K562 (cell line): ENCODE results near the gene IL12RB2. TPM values are rescaled to one million over a fixed set of nuclear protein-coding genes. Genes with fewer than 3 reads are reported as not detected.

Source experiments
- ATAC-seq: fragments of 200-7000 bp; cut with Tn5 transposase; 3 replicates; pipeline ENCODE4 v1.9.1; 2020; ENCODE audit warnings: moderate library complexity
- BruUV-seq: library from RNA; stranded (reverse); fragments of 400-500 nt; replicated peaks from 2 replicates; lab custom pipeline; 2021; lab: Mats Ljungman, UMichigan
- CTCF ChIA-PET: fragments of 300-600 bp; formaldehyde crosslinking; extraction: SDS; loops from one replicate; lab custom pipeline; 2021; ENCODE audit warnings: low intra/inter-chr PET ratio; lab: Yijun Ruan, JAX
- POLR2A ChIA-PET: fragments of 300-600, 350-650 bp; sonication (Branson Sonifier 250); formaldehyde crosslinking; extraction: SDS; loops from one replicate; lab custom pipeline; 2021; ENCODE audit warnings: antibody characterized with exemption, inconsistent platforms; lab: Yijun Ruan, JAX
- DNase-seq, 4 experiments: peaks; one replicate each; pipeline versions ENCODE4 v3.0.0 to v3.0.0-alpha.2; 2011 to 2018; ENCODE audit warnings: low spot score in 3 of 4, mixed read lengths in 3 of 4; ENCODE audit errors: extremely low read depth in 1 of 4
- FAIRE-seq: peaks from 2 replicates; lab custom pipeline; 2011; peaks lifted over from hg19 to GRCh38; lab: Jason Lieb, UNC
- H2AFZ ChIP-seq: 2 replicates; pipeline ENCODE4 v1.6.0; 2011; ENCODE audit warnings: low read depth, low read length, control low read depth, inconsistent platforms
- H3K27ac ChIP-seq: fragments of 200-600 bp; 3 replicates; pipeline ENCODE4 v1.8.0; 2011; ENCODE audit warnings: low read depth, mild to moderate bottlenecking, control low read depth, inconsistent platforms, low read length, moderate library complexity, mixed read lengths; ENCODE audit errors: extremely low read depth
- H3K27me3 ChIP-seq, 2 experiments: fragments of 300-600 bp in 1 of 2; 2 replicates in 1 of 2; 3 replicates in 1 of 2; pipeline versions ENCODE4 v1.6.0 to v1.8.0; 2011; ENCODE audit warnings: inconsistent platforms in 2 of 2, low read length in 2 of 2, mild to moderate bottlenecking in 1 of 2, mixed read lengths in 1 of 2, moderate library complexity in 1 of 2; ENCODE audit not compliant: control insufficient read depth in 2 of 2, insufficient read depth in 2 of 2
- H3K36me3 ChIP-seq: fragments of 300-600 bp; 3 replicates; pipeline ENCODE4 v1.8.0; 2011; ENCODE audit warnings: mild to moderate bottlenecking, low read length, inconsistent platforms; ENCODE audit not compliant: control insufficient read depth, insufficient read depth
- H3K4me1 ChIP-seq, 2 experiments: fragments of 200-600 bp in 1 of 2; replicated peaks in 1 of 2; 2 replicates in 1 of 2; 3 replicates in 1 of 2; pipeline versions ENCODE4 v1.5.1 to v1.8.0; 2011; ENCODE audit warnings: inconsistent platforms in 2 of 2, low read length in 2 of 2, mild to moderate bottlenecking in 1 of 2, mixed read lengths in 1 of 2, moderate library complexity in 1 of 2; ENCODE audit not compliant: control insufficient read depth in 2 of 2, insufficient read depth in 2 of 2
- H3K4me2 ChIP-seq: 2 replicates; pipeline ENCODE4 v1.6.1; 2011; ENCODE audit warnings: low read length, control low read depth, inconsistent platforms, mixed read lengths; ENCODE audit not compliant: insufficient read depth
- H3K4me3 ChIP-seq: fragments of 200-600 bp; sonication (generic), shearing (Covaris generic); 2 replicates; pipeline ENCODE4 v1.5.1; 2016; ENCODE audit warnings: control low read depth, inconsistent platforms
- H3K79me2 ChIP-seq: fragments of 200-600 bp; 3 replicates; pipeline ENCODE4 v1.8.0; 2011; ENCODE audit warnings: low read length, inconsistent platforms; ENCODE audit not compliant: control insufficient read depth, insufficient read depth
- H3K9ac ChIP-seq, 2 experiments: 2 replicates each; pipeline versions ENCODE4 v1.6.0 to v1.6.1; 2011; ENCODE audit warnings: low read depth in 2 of 2, low read length in 2 of 2, control low read depth in 1 of 2, inconsistent platforms in 1 of 2, mild to moderate bottlenecking in 1 of 2, mixed read lengths in 1 of 2; ENCODE audit not compliant: insufficient read depth in 1 of 2
- H3K9me1 ChIP-seq: one replicate; pipeline ENCODE4 v1.6.0; 2011; ENCODE audit warnings: inconsistent platforms, mild to moderate bottlenecking, low read length, moderate library complexity; ENCODE audit not compliant: control insufficient read depth, insufficient read depth
- H3K9me3 ChIP-seq: replicated peaks from 2 replicates; pipeline ENCODE4 v1.5.1; 2011; ENCODE audit warnings: low read depth, low read length, inconsistent platforms; ENCODE audit not compliant: control insufficient read depth, insufficient read depth
- H4K20me1 ChIP-seq: replicated peaks from 2 replicates; pipeline ENCODE4 v1.6.1; 2011; ENCODE audit warnings: low read length, inconsistent platforms, mixed read lengths; ENCODE audit not compliant: control insufficient read depth, insufficient read depth
- BRD4 ChIP-seq: fragments of 200-600 bp; sonication (generic); IDR thresholded peaks from 2 replicates; pipeline ENCODE4 v1.6.1; 2017; ENCODE audit warnings: inconsistent platforms
- FOXA1 ChIP-seq: fragments of 450-650 bp; IDR thresholded peaks from 2 replicates; pipeline ENCODE4 v1.6.1; 2016; ENCODE audit warnings: mild to moderate bottlenecking, borderline replicate concordance
- FOXK1 ChIP-seq: sonication (generic); formaldehyde crosslinking; IDR thresholded peaks from 2 replicates; pipeline ENCODE4 v1.8.0; 2022; ENCODE audit warnings: missing genetic modification reagents, mild to moderate bottlenecking, borderline replicate concordance
- SRSF9 ChIP-seq: fragments of 200-400 bp; formaldehyde crosslinking; IDR thresholded peaks from 2 replicates; pipeline ENCODE4 v1.6.1; 2017; ENCODE audit warnings: low read depth, low read length, borderline replicate concordance
- WHSC1 ChIP-seq: IDR thresholded peaks from one replicate; pipeline ENCODE4 v1.6.1; 2012; ENCODE audit warnings: low read length, control low read depth, inconsistent platforms
- ZNF584 ChIP-seq: fragments of 200-800 bp; sonication (Bioruptor generic); IDR thresholded peaks from 2 replicates; pipeline ENCODE4 v1.6.1; 2016; ENCODE audit warnings: low read depth, mild to moderate bottlenecking, missing genetic modification characterization, missing compliant biosample characterization
- ZNF644 ChIP-seq: fragments of 200-800 bp; sonication (Bioruptor generic); IDR thresholded peaks from 2 replicates; pipeline ENCODE4 v1.6.1; 2016; ENCODE audit warnings: low read depth, missing genetic modification characterization, missing compliant biosample characterization
- WGBS: fragments of 100-300 bp; shearing (Covaris generic); methylation state at CpG from one replicate; pipeline ENCODE4 v1.1.6; 2016; ENCODE audit warnings: low coverage, mixed read lengths; ENCODE audit not compliant: insufficient coverage; ENCODE audit errors: missing lambda C conversion rate; 5-methylcytosine and 5-hydroxymethylcytosine counted together
- in situ Hi-C: fragments of 300-500 bp; cut with MboI; formaldehyde crosslinking; loops from 4 replicates; pipeline ENCODE4 v1.15.0; 2018; ENCODE audit warnings: inconsistent platforms, mixed read lengths
- intact Hi-C: fragments of 100-400 bp; cut with micrococcal nuclease; formaldehyde crosslinking; loops from 2 replicates; pipeline ENCODE4 v1.14.2; 2022
- polyA plus RNA-seq, 8 experiments: library from polyadenylated mRNA; depleted of rRNA in 4 of 8; stranded (reverse) in 5 of 8; unstranded in 3 of 8; fragments of >200 nt; fragmentation: Nextera tagmentation in 2 of 8; fragmentation: Illumina TruSeq in 1 of 8; extraction: Ambion mirVana in 2 of 8; extraction: Trizol in 1 of 8; gene quantifications; 2 replicates each; pipeline versions ENCODE4 v1.2.1 to v1.2.3, GENCODE V29; 2011 to 2014; ENCODE audit warnings: inconsistent platforms in 1 of 8, missing spikeins in 1 of 8
- total RNA-seq, 7 experiments: library from RNA; depleted of rRNA in 6 of 7; stranded (reverse); fragments of >200 nt in 6 of 7; fragmentation: Illumina TruSeq in 2 of 7; extraction: Trizol in 2 of 7; gene quantifications; 2 replicates each; pipeline versions ENCODE4 v1.2.1 to v1.2.3, GENCODE V29; 2011 to 2021; ENCODE audit warnings: low replicate concordance in 1 of 7
- TF ChIP-seq, protein P1 (sequence below): fragments of 450-650 bp; formaldehyde crosslinking; IDR thresholded peaks from 2 replicates; pipeline ENCODE4 v1.4.0; 2022; ENCODE audit warnings: missing genetic modification characterization

The IL12RB2 gene
- total and polyA plus RNA-seq, 9 of the 15 experiments (the other 6 are each of a cell fraction or from before 2014, with no cell fraction given) = 0.39 to 3.3 (median 1.9) TPM

GRCh38 chr1:67381154-67381553, 73.5 kb downstream of the IL12RB2 start:
- POLR2A ChIA-PET = interaction anchor here (0.7 to 0.8 kb wide), 2 partner anchors 27 to 35 kb away, joined by 3 read pairs; no protein-coding TSS in a partner anchor
- no peaks in the 10 kb centered on the region for H3K79me2 ChIP-seq
- intact Hi-C loops (no loop called here), in situ Hi-C loops (no loop called here)
- ATAC-seq (no peak), DNase-seq (no peak), FAIRE-seq (no peak)
- H3K27ac ChIP-seq = no peak overlapping the region
- H3K4me2 ChIP-seq = no peak overlapping the region
- H2AFZ ChIP-seq = no peak overlapping the region
- H3K27me3 ChIP-seq = no peaks in the 10 kb centered on the region
- no peaks in the 10 kb centered on the region; the same call in 2 of the 3 replicates for H3K36me3 ChIP-seq
- peaks cover 7% of the 10 kb centered on the region for H3K9me3 ChIP-seq
- H4K20me1 ChIP-seq = no peaks in the 10 kb centered on the region
- CTCF ChIA-PET = no interaction called here
- H3K9me1 ChIP-seq = no peaks in the 10 kb centered on the region
- no peak overlapping the region for H3K4me3 ChIP-seq
- TF ChIP-seq BRD4 (no peak), FOXA1 (no peak), ZNF584 (CRISPR knock-in tag) (no peak), FOXK1 (CRISPR knock-in tag) (no peak), WHSC1 (no peak), SRSF9 (no peak), ZNF644 (tag) (no peak)
- TF ChIP-seq, protein P1, sequence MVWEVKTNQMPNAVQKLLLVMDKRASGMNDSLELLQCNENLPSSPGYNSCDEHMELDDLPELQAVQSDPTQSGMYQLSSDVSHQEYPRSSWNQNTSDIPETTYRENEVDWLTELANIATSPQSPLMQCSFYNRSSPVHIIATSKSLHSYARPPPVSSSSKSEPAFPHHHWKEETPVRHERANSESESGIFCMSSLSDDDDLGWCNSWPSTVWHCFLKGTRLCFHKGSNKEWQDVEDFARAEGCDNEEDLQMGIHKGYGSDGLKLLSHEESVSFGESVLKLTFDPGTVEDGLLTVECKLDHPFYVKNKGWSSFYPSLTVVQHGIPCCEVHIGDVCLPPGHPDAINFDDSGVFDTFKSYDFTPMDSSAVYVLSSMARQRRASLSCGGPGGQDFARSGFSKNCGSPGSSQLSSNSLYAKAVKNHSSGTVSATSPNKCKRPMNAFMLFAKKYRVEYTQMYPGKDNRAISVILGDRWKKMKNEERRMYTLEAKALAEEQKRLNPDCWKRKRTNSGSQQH = no peak
- no TSS peak for BruUV-seq
- H3K4me1 ChIP-seq = peaks cover 0 to 14% of the 10 kb centered on the region in 2 experiments; a peak in 2 of 5 replicates
- WGBS = 49% methylated on average over 4 of the region's 4 CpGs
- H3K9ac ChIP-seq = no peak overlapping the region
